ENCODE measurements around the gene DGLUCY.

DGLUCY gene

DNA sequence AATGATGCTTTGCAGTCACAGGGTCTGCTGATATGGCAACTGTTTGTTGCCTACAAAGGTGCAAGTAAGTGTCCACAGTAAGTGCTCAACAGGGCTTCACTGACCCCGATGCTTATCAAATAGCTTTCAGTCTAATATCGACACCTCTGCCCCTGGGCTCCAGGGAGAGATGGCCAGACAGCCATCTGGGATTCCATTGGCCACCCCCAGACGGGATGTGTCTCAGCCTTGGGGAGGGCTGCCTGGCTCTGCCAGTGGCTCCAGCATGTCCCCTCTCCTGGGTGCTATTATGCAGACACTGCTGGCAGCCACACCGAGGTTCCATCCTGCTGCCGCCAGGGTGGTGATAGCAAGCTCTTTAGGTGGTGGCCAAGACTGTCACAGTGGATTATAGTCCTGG is 57.4 kb downstream of the DGLUCY start:
- Histone ChIP-seq H3K14ac (ENCODE audit: low read length) (no peak overlapping the region), H3K4me3 (ENCODE audit: low read depth, low read length) (no peak overlapping the region), H3K36me3 (ENCODE audit: control insufficient read depth in 1 of 2, insufficient read depth in 2 of 2, low read length in 2 of 2) (no peaks in the 10 kb centered on the region), H3K4me1 (ENCODE audit: control insufficient read depth in 1 of 2, insufficient read depth in 2 of 2, low read length in 2 of 2) (peaks cover 0 to 2% of the 10 kb centered on the region in 2 experiments), H2BK120ac (ENCODE audit: insufficient read depth, low read length, poor library complexity) (no peak overlapping the region), H2BK5ac (ENCODE audit: low read depth, low read length, poor library complexity) (no peak overlapping the region), H3K4me2 (ENCODE audit: low read length) (no peak overlapping the region), H4K12ac (ENCODE audit: low read depth, low read length) (no peak overlapping the region), H3K23ac (ENCODE audit: low read length) (no peak overlapping the region), H3K9ac (ENCODE audit: low read length) (peak overlapping the region; percentile 17), H3K18ac (ENCODE audit: low read length) (no peak overlapping the region), H3K9me3 (ENCODE audit: insufficient read depth, low read depth, low read length) (peaks cover 2% of the 10 kb centered on the region), H3K79me2 (ENCODE audit: control insufficient read depth, insufficient read depth, low read length, poor library complexity) (no peaks in the 10 kb centered on the region), H2AK5ac (ENCODE audit: low read length) (no peak overlapping the region), H3K4ac (ENCODE audit: low read depth, low read length) (no peak overlapping the region), H2AFZ (ENCODE audit: insufficient read depth, low read length, poor library complexity) (no peak overlapping the region), H2BK12ac (ENCODE audit: low read length) (no peak overlapping the region), H4K91ac (ENCODE audit: low read depth, low read length) (no peak overlapping the region), H3K27ac (ENCODE audit: low read depth, low read length) (no peak overlapping the region), H3K79me1 (ENCODE audit: low read length) (no peaks in the 10 kb centered on the region), H4K8ac (ENCODE audit: low read depth, low read length) (no peak overlapping the region), H3K27me3 (ENCODE audit: insufficient read depth, low read length) (no peaks in the 10 kb centered on the region)
- no CpG with 5 or more reads among the region's 5 CpGs for WGBS (ENCODE audit: extremely low coverage, insufficient coverage, insufficient read length)
- DNase-seq: no peak

DNA sequence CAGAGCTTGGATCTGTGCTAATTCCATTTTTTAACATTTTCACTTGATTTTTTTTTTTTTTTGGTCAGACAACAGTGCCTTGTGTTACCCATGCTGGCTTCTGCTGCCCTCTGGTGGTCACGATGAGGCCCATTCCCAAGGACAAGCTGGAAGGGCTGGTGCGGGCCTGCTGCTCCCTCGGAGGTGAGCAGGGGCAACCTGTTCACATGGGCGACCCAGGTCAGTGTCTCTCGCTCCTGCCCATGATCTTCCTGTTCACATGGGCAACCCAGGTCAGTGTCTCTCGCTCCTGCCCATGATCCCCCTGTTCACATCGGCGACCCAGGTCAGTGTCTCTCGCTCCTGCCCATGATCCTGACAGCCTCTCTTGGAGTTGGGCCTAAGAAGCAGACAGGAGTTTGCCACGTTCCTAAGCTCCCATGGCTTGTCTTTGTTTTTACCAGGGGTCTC is 59.4 kb downstream of the DGLUCY start:
- Histone ChIP-seq H3K9me3 (ENCODE audit: insufficient read depth, low read depth, low read length) (peaks cover 2% of the 10 kb centered on the region), H3K23ac (ENCODE audit: low read length) (no peak overlapping the region), H3K18ac (ENCODE audit: low read length) (no peak overlapping the region), H3K14ac (ENCODE audit: low read length) (no peak overlapping the region), H3K27ac (ENCODE audit: low read depth, low read length) (no peak overlapping the region), H3K79me1 (ENCODE audit: low read length) (no peaks in the 10 kb centered on the region), H3K9ac (ENCODE audit: low read length) (no peak overlapping the region), H3K79me2 (ENCODE audit: control insufficient read depth, insufficient read depth, low read length, poor library complexity) (no peaks in the 10 kb centered on the region), H4K91ac (ENCODE audit: low read depth, low read length) (no peak overlapping the region), H3K4me1 (ENCODE audit: control insufficient read depth in 1 of 2, insufficient read depth in 2 of 2, low read length in 2 of 2) (peaks cover 0 to 2% of the 10 kb centered on the region in 2 experiments), H2BK5ac (ENCODE audit: low read depth, low read length, poor library complexity) (no peak overlapping the region), H2AFZ (ENCODE audit: insufficient read depth, low read length, poor library complexity) (no peak overlapping the region), H3K4ac (ENCODE audit: low read depth, low read length) (no peak overlapping the region), H2BK120ac (ENCODE audit: insufficient read depth, low read length, poor library complexity) (no peak overlapping the region), H3K4me3 (ENCODE audit: low read depth, low read length) (no peak overlapping the region), H3K27me3 (ENCODE audit: insufficient read depth, low read length) (no peaks in the 10 kb centered on the region), H3K36me3 (ENCODE audit: control insufficient read depth in 1 of 2, insufficient read depth in 2 of 2, low read length in 2 of 2) (no peaks in the 10 kb centered on the region), H3K4me2 (ENCODE audit: low read length) (no peak overlapping the region), H4K8ac (ENCODE audit: low read depth, low read length) (no peak overlapping the region), H2AK5ac (ENCODE audit: low read length) (no peak overlapping the region), H4K12ac (ENCODE audit: low read depth, low read length) (no peak overlapping the region), H2BK12ac (ENCODE audit: low read length) (no peak overlapping the region)
- peak; percentile 64 to 90 for DNase-seq
- whole genome bisulfite sequencing (ENCODE audit: extremely low coverage, insufficient coverage, insufficient read length): no CpG with 5 or more reads among the region's 10 CpGs

DNA sequence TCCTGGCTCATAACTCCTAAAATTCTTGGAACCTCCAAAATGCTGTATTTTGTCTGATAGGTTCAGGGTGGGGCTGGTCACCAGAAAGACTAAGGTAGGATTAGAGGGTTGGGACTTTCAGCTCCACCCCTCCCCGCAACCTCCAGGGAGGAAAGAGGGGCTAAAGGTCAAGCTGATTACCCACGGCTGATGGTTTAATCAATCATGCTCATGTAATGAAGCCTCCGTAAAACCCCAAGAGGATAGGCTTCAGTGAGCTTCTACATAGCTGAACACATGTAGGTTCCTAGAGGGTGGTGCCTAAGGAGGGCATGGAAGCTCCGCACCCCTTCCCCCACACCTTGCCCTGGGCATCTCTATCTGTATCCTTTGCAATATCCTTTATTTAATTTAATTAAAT is 60.0 kb downstream of the DGLUCY start:
- H3K9me3 ChIP-seq (ENCODE audit: insufficient read depth, low read depth, low read length): peaks cover 2% of the 10 kb centered on the region

DNA sequence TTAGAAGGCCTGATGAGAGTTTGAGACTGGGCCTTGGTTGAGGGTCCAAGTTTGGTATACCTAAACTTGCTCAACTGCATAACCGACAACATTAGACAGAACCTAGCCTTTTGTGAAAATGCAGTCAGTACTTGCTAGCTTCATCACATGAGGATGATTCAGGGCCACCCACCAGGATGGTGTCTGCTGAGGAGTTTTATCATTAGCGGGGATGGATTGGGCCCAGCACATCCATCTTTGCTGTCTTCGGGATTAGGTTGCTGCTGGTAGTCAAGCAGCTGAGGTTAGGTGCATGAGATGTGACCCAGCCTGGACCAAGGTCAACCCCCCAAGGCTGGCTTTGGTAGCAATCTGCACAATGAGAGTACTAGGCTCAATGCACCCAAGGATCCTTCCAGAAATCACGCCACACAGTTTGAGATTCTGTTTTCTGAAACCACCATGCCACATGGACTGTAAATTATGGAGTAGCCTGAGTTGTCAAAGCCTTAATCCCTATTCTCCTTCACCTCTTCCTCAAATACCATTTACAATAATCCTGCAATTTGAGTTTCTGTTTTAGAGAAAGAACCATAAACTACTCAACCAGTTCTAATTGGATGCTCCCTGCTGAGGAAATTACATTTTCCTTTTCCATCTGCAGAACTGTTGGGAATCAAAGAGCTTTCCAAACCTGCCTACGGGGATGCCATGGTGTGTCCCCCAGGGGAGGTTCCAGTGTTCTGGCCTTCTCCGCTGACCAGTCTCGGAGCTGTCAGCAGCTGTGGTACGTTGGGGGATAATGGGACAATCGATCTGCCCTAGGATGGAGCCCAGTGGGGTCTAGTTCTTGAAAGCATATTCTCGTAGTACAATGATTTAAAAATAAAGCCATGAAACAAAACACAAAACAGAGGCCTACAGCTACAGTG is 61.7 kb downstream of the DGLUCY start:
- no peaks in the 10 kb centered on the region for H3K27me3 ChIP-seq (ENCODE audit: insufficient read depth, low read length)
- H2AFZ ChIP-seq (ENCODE audit: insufficient read depth, low read length, poor library complexity): no peak overlapping the region
- no peak overlapping the region for H3K18ac ChIP-seq (ENCODE audit: low read length)
- no peak overlapping the region for H3K23ac ChIP-seq (ENCODE audit: low read length)
- no peak overlapping the region for H4K12ac ChIP-seq (ENCODE audit: low read depth, low read length)
- no peak overlapping the region for H2BK5ac ChIP-seq (ENCODE audit: low read depth, low read length, poor library complexity)
- H3K27ac ChIP-seq (ENCODE audit: low read depth, low read length): no peak overlapping the region
- H2AK5ac ChIP-seq (ENCODE audit: low read length): no peak overlapping the region
- no peaks in the 10 kb centered on the region for H3K4me1 ChIP-seq (ENCODE audit: control insufficient read depth in 1 of 2, insufficient read depth in 2 of 2, low read length in 2 of 2)
- no peak overlapping the region for H3K4me2 ChIP-seq (ENCODE audit: low read length)
- no peaks in the 10 kb centered on the region for H3K36me3 ChIP-seq (ENCODE audit: control insufficient read depth in 1 of 2, insufficient read depth in 2 of 2, low read length in 2 of 2)
- no CpG with 5 or more reads among the region's 10 CpGs for WGBS (ENCODE audit: extremely low coverage, insufficient coverage, insufficient read length)
- H3K4me3 ChIP-seq (ENCODE audit: low read depth, low read length): no peak overlapping the region
- H3K4ac ChIP-seq (ENCODE audit: low read depth, low read length): no peak overlapping the region
- peaks cover 2% of the 10 kb centered on the region for H3K9me3 ChIP-seq (ENCODE audit: insufficient read depth, low read depth, low read length)
- no peak for DNase-seq
- no peak overlapping the region for H3K14ac ChIP-seq (ENCODE audit: low read length)
- H2BK120ac ChIP-seq (ENCODE audit: insufficient read depth, low read length, poor library complexity): no peak overlapping the region
- H3K9ac ChIP-seq (ENCODE audit: low read length): no peak overlapping the region
- no peaks in the 10 kb centered on the region for H3K79me1 ChIP-seq (ENCODE audit: low read length)
- no peak overlapping the region for H4K8ac ChIP-seq (ENCODE audit: low read depth, low read length)
- no peak overlapping the region for H4K91ac ChIP-seq (ENCODE audit: low read depth, low read length)
- H2BK12ac ChIP-seq (ENCODE audit: low read length): no peak overlapping the region
- H3K79me2 ChIP-seq (ENCODE audit: control insufficient read depth, insufficient read depth, low read length, poor library complexity): no peaks in the 10 kb centered on the region

More for the DNA sequence above, 60.0 kb downstream of the DGLUCY start:
- H3K79me2 ChIP-seq (ENCODE audit: control insufficient read depth, insufficient read depth, low read length, poor library complexity): no peaks in the 10 kb centered on the region
- H4K91ac ChIP-seq (ENCODE audit: low read depth, low read length): no peak overlapping the region
- no peak overlapping the region for H3K18ac ChIP-seq (ENCODE audit: low read length)
- no peak overlapping the region for H2BK12ac ChIP-seq (ENCODE audit: low read length)
- no peak overlapping the region for H3K4me3 ChIP-seq (ENCODE audit: low read depth, low read length)
- no peak overlapping the region for H4K12ac ChIP-seq (ENCODE audit: low read depth, low read length)
- no peak overlapping the region for H3K27ac ChIP-seq (ENCODE audit: low read depth, low read length)
- no peak overlapping the region for H2BK5ac ChIP-seq (ENCODE audit: low read depth, low read length, poor library complexity)
- no peak for DNase-seq
- H3K79me1 ChIP-seq (ENCODE audit: low read length): no peaks in the 10 kb centered on the region
- no peak overlapping the region for H3K4ac ChIP-seq (ENCODE audit: low read depth, low read length)
- H2AFZ ChIP-seq (ENCODE audit: insufficient read depth, low read length, poor library complexity): no peak overlapping the region
- H2BK120ac ChIP-seq (ENCODE audit: insufficient read depth, low read length, poor library complexity): no peak overlapping the region
- H3K23ac ChIP-seq (ENCODE audit: low read length): no peak overlapping the region
- no peak overlapping the region for H3K9ac ChIP-seq (ENCODE audit: low read length)
- H2AK5ac ChIP-seq (ENCODE audit: low read length): no peak overlapping the region
- no peaks in the 10 kb centered on the region for H3K27me3 ChIP-seq (ENCODE audit: insufficient read depth, low read length)
- no peak overlapping the region for H3K14ac ChIP-seq (ENCODE audit: low read length)
- no CpG with 5 or more reads among the region's 4 CpGs for WGBS (ENCODE audit: extremely low coverage, insufficient coverage, insufficient read length)
- H3K4me2 ChIP-seq (ENCODE audit: low read length): no peak overlapping the region
- H4K8ac ChIP-seq (ENCODE audit: low read depth, low read length): no peak overlapping the region
- H3K36me3 ChIP-seq (ENCODE audit: control insufficient read depth in 1 of 2, insufficient read depth in 2 of 2, low read length in 2 of 2): no peaks in the 10 kb centered on the region
- H3K4me1 ChIP-seq (ENCODE audit: control insufficient read depth in 1 of 2, insufficient read depth in 2 of 2, low read length in 2 of 2): no peaks in the 10 kb centered on the region

All from trophoblast cell (in vitro differentiated cells and primary cell).